CD4-positive, CD25-positive, alpha-beta regulatory T cell (primary cell): ENCODE measurements around the gene ZNF445. TPM values are rescaled to one million over a fixed set of nuclear protein-coding genes. Genes with fewer than 3 reads are reported as not detected.
"Not testable (repeated sequence)": the region's sequence is repeated elsewhere in the genome, so short reads cannot be mapped to it uniquely, and the experiment has no call there.

Experiments used
- ATAC-seq, 2 donors: fragments of 150-1000 bp; cut with Tn5 transposase; one replicate each; pipeline ENCODE4 v1.10.0; 2021; ENCODE audit warnings: low read depth in 2 of 2, moderate number of reproducible peaks in 2 of 2, moderate library complexity in 1 of 2
- DNase-seq, 3 donors: peaks; one replicate each; pipeline versions ENCODE4 v3.0.0 to v3.0.0-alpha.2; 2012 to 2022; ENCODE audit warnings: mixed read lengths in 1 of 3
- H3K27ac ChIP-seq: one replicate; pipeline ENCODE4 v1.7.0; 2013; ENCODE audit warnings: mild to moderate bottlenecking, low read length; ENCODE audit not compliant: insufficient read depth, poor library complexity, severe bottlenecking
- H3K27me3 ChIP-seq: one replicate; pipeline ENCODE4 v1.7.0; 2013; ENCODE audit warnings: low read length; ENCODE audit not compliant: control insufficient read depth, insufficient read depth
- H3K36me3 ChIP-seq: one replicate; pipeline ENCODE4 v1.7.0; 2013; ENCODE audit warnings: mild to moderate bottlenecking, low read length, moderate library complexity; ENCODE audit not compliant: control insufficient read depth, insufficient read depth
- H3K4me1 ChIP-seq: 2 replicates; pipeline ENCODE4 v1.7.0; 2013; ENCODE audit warnings: mild to moderate bottlenecking, low read length; ENCODE audit not compliant: insufficient read depth, control insufficient read depth, poor library complexity, severe bottlenecking
- H3K4me3 ChIP-seq: one replicate; pipeline ENCODE4 v1.7.0; 2013; ENCODE audit warnings: low read depth, mild to moderate bottlenecking, low read length, moderate library complexity
- H3K9me3 ChIP-seq, 2 experiments: 1 replicate in 1 of 2; 2 replicates in 1 of 2; pipeline ENCODE4 v1.7.0; 2013; ENCODE audit warnings: low read length in 2 of 2, mild to moderate bottlenecking in 1 of 2, moderate library complexity in 1 of 2; ENCODE audit not compliant: control insufficient read depth in 2 of 2
- H3K27ac Mint-ChIP-seq, 3 donors: one replicate each; pipeline ENCODE4 v1.8.0; 2020 to 2022; ENCODE audit warnings: mild to moderate bottlenecking in 3 of 3, mixed read lengths in 3 of 3, moderate library complexity in 2 of 3
- H3K27me3 Mint-ChIP-seq: one replicate; pipeline ENCODE4 v1.8.0; 2022; ENCODE audit warnings: mild to moderate bottlenecking, mixed read lengths
- H3K36me3 Mint-ChIP-seq: one replicate; pipeline ENCODE4 v1.8.0; 2020; ENCODE audit warnings: mixed read lengths
- H3K4me1 Mint-ChIP-seq, 4 donors: one replicate each; pipeline ENCODE4 v1.8.0; 2020 to 2022; ENCODE audit warnings: mixed read lengths in 4 of 4, mild to moderate bottlenecking in 1 of 4
- H3K4me3 Mint-ChIP-seq, 4 donors: one replicate each; pipeline ENCODE4 v1.8.0; 2020 to 2022; ENCODE audit warnings: mild to moderate bottlenecking in 4 of 4, mixed read lengths in 4 of 4, moderate library complexity in 3 of 4
- H3K9me3 Mint-ChIP-seq, 7 donors: one replicate each; pipeline ENCODE4 v1.8.0; 2020 to 2022; ENCODE audit warnings: mixed read lengths in 7 of 7, mild to moderate bottlenecking in 3 of 7, moderate library complexity in 2 of 7
- polyA plus RNA-seq, 4 donors: library from polyadenylated mRNA; unstranded; fragments of 300-500 nt; fragmentation: Illumina TruSeq; gene quantifications; one replicate each; pipeline ENCODE4 v1.2.3, GENCODE V29; 2021
- total RNA-seq: library from RNA; stranded (reverse); gene quantifications from one replicate; pipeline ENCODE4 v1.2.3, GENCODE V29; 2022

ZNF445 gene
- total and polyA plus RNA-seq, 5 donors from 2014 or later, result 0.79 to 14.5 (median 3.8) TPM

DNA sequence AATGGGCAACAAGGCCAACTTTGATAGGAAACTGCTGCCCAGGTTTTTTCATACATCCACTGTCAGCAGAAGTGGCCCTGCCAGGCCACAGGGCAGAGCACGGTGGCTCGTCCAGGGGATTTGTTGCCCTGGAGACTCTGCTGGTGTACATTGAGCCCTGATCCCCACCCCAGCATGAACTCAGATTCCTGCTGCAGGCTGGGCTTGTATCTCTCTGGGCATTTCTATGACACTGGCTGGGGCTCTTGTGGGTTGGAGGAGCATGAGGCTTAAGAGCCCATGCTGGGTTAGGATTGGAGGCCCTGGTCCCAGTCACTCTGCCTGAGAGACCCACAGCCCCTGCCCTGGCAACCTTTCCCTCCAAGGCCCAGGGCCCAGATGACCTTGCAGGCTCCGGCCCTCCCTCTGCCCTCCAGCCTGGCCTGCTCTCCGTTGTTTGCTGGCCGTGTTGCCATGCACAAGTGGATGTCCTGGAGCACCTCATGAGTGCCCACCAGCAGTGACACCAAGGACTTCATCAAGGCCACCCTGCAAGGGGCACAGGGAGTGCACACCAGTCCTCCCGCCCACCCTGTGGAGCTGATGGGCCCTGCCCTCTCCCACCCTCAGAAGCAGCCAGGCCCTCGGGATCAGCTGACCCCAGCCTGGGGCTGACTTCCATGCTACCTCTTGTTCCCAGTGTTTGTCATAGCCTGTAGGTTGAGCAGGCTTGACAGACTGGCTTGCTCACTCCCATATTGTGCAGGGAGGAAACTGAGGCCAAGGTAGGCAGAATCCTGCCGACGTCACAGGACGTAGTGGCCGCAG is 58.2 kb downstream of the ZNF445 start:
- H3K27me3 Mint-ChIP-seq, result peaks cover 12% of the 10 kb centered on the region
- Histone ChIP-seq H3K27me3 (no peaks in the 10 kb centered on the region), H3K4me1 (no peaks in the 10 kb centered on the region), H3K9me3 (no peaks in the 10 kb centered on the region), H3K36me3 (no peaks in the 10 kb centered on the region), H3K4me3 (no peak overlapping the region), H3K27ac (no peak overlapping the region)
- H3K4me1 Mint-ChIP-seq, result no peaks in the 10 kb centered on the region
- H3K36me3 Mint-ChIP-seq, result no peaks in the 10 kb centered on the region
- no peak overlapping the region for H3K4me3 Mint-ChIP-seq
- DNase-seq (no peak), ATAC-seq (no peak)
- peaks cover 0 to 5% (median 0%) of the 10 kb centered on the region in 7 donors for H3K9me3 Mint-ChIP-seq
- H3K27ac Mint-ChIP-seq, result no peak overlapping the region

DNA sequence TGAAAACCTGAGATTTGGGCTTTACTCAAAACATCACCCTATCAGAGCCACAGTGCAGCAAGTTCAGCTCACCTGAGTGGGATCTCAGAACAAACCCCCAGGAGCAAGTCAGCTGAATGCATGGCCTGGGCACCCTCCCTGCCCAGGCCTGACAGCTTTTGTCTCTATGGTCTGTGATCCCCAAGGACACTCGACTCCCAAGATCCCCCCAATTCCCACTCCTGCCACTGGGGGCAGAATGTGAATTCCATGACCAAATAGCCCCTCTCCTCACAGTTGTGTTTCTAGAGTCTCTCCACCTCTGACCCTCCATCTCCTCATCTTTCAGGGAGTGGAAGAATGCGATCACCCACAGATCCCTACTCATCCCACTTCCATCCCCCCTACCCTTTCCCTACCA is 58.9 kb downstream of the ZNF445 start:
- Mint-ChIP-seq H3K4me3 (no peak overlapping the region), H3K27me3 (peaks cover 7% of the 10 kb centered on the region), H3K36me3 (no peaks in the 10 kb centered on the region), H3K27ac (peak overlapping the region in 1 of 3 donors; percentile 42), H3K9me3 (peaks cover 0 to 5% (median 0%) of the 10 kb centered on the region in 7 donors), H3K4me1 (no peaks in the 10 kb centered on the region)
- no peak overlapping the region for H3K4me3 ChIP-seq
- no peaks in the 10 kb centered on the region for H3K9me3 ChIP-seq
- no peak for ATAC-seq
- no peaks in the 10 kb centered on the region for H3K36me3 ChIP-seq
- no peak for DNase-seq
- H3K4me1 ChIP-seq, result no peaks in the 10 kb centered on the region
- H3K27ac ChIP-seq, result no peak overlapping the region
- H3K27me3 ChIP-seq, result no peaks in the 10 kb centered on the region

- ATAC-seq, H3K4me1 ChIP-seq, H3K27me3 Mint-ChIP-seq, H3K27me3 ChIP-seq, H3K4me3 Mint-ChIP-seq, H3K9me3 ChIP-seq, H3K9me3 Mint-ChIP-seq, H3K4me3 ChIP-seq, H3K4me1 Mint-ChIP-seq, H3K27ac Mint-ChIP-seq, DNase-seq, H3K36me3 Mint-ChIP-seq, H3K27ac ChIP-seq, H3K36me3 ChIP-seq: not testable (repeated sequence)
These were observed 59.4 kb downstream of the ZNF445 start for GRCh38 chr3:44418118-44418517.

GRCh38 chr3:44416031-44417030 is 61.1 kb downstream of the ZNF445 start:
- Histone ChIP-seq H3K27ac (no peak overlapping the region), H3K4me3 (no peak overlapping the region), H3K27me3 (no peaks in the 10 kb centered on the region), H3K36me3 (no peaks in the 10 kb centered on the region), H3K4me1 (no peaks in the 10 kb centered on the region), H3K9me3 (no peaks in the 10 kb centered on the region)
- Mint-ChIP-seq H3K36me3 (no peaks in the 10 kb centered on the region), H3K27me3 (peaks cover 5% of the 10 kb centered on the region), H3K4me1 (no peaks in the 10 kb centered on the region), H3K9me3 (peaks cover 0 to 5% (median 0%) of the 10 kb centered on the region in 7 donors), H3K27ac (peak overlapping the region in 1 of 3 donors; percentile 32), H3K4me3 (no peak overlapping the region)
- no peak for DNase-seq
- ATAC-seq, result no peak

DNA sequence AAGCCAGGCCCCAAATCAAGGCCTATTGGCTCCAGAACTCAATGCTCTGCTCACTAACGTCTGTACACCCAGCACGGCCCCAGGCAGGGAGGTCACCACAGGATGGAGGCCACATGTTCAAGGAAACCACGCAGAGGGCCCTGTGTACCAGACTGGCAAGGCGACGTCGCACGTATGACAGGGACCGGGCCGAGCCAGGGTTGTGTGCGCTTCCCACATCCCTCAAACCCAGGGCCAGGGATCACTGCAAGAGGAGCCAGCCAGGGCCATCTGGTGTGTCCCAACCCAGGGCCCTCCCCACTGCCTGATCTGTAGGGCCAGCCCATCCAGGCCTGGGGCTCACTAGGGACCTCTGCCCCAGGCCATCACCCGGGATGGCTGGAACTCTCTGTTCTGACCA is 62.0 kb downstream of the ZNF445 start:
- no peak overlapping the region for H3K4me3 Mint-ChIP-seq
- Histone ChIP-seq H3K4me1 (no peaks in the 10 kb centered on the region), H3K4me3 (no peak overlapping the region), H3K27ac (no peak overlapping the region), H3K9me3 (no peaks in the 10 kb centered on the region), H3K36me3 (no peaks in the 10 kb centered on the region), H3K27me3 (no peaks in the 10 kb centered on the region)
- no peaks in the 10 kb centered on the region for H3K4me1 Mint-ChIP-seq
- DNase-seq (no peak), ATAC-seq (no peak)
- H3K27me3 Mint-ChIP-seq, result no peaks in the 10 kb centered on the region
- peaks cover 0 to 5% (median 0%) of the 10 kb centered on the region in 7 donors for H3K9me3 Mint-ChIP-seq
- no peak overlapping the region for H3K27ac Mint-ChIP-seq
- no peaks in the 10 kb centered on the region for H3K36me3 Mint-ChIP-seq

- Histone ChIP-seq H3K4me3 (no peak overlapping the region), H3K36me3 (no peaks in the 10 kb centered on the region), H3K4me1 (no peaks in the 10 kb centered on the region), H3K27ac (no peak overlapping the region), H3K27me3 (no peaks in the 10 kb centered on the region), H3K9me3 (no peaks in the 10 kb centered on the region)
- ATAC-seq (no peak), DNase-seq (no peak)
- H3K4me1 Mint-ChIP-seq, result no peaks in the 10 kb centered on the region
- no peaks in the 10 kb centered on the region for H3K36me3 Mint-ChIP-seq
- no peak overlapping the region for H3K4me3 Mint-ChIP-seq
- H3K27me3 Mint-ChIP-seq, result no peaks in the 10 kb centered on the region
- no peak overlapping the region for H3K27ac Mint-ChIP-seq
- H3K9me3 Mint-ChIP-seq, result peaks cover 0 to 5% (median 0%) of the 10 kb centered on the region in 7 donors
These were observed 62.9 kb downstream of the ZNF445 start for GRCh38 chr3:44414517-44415090.

DNA sequence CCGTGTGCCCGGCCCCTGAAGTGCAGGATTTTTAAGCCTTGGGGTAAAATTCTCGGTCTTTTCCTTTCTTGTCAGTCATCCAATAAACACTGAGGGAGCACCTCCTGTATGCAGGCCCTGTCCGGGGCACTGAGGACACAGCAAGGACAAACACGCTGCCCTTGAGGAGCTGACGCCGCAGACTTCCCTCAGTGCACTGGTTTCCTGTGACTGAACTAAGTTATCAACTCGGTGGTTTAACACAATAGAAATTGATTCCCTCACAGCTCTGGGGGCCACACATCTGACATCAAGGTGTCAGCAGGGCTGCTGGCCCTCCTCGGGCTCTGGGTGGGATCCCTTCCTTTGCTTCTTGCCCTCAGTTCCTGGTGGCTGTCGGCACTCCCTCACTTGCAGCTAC is 65.1 kb downstream of the ZNF445 start:
- H3K27me3 ChIP-seq, result no peaks in the 10 kb centered on the region
- H3K4me1 ChIP-seq, result no peaks in the 10 kb centered on the region
- Mint-ChIP-seq H3K27me3 (no peaks in the 10 kb centered on the region), H3K4me3 (no peak overlapping the region), H3K27ac (peak overlapping the region in 1 of 3 donors; percentile 73), H3K4me1 (no peaks in the 10 kb centered on the region), H3K36me3 (no peaks in the 10 kb centered on the region), H3K9me3 (no peaks in the 10 kb centered on the region)
- ATAC-seq, result no peak
- DNase-seq, result no peak
- no peaks in the 10 kb centered on the region for H3K36me3 ChIP-seq
- H3K4me3 ChIP-seq, result no peak overlapping the region
- no peaks in the 10 kb centered on the region for H3K9me3 ChIP-seq
- H3K27ac ChIP-seq, result no peak overlapping the region
